GM18511 (cell line): ENCODE measurements around the gene RRAD.

ENCODE experiments used
- ATAC-seq: cut with Tn5 transposase; IDR thresholded peaks from one replicate; pipeline ENCODE4 v1.9.1; 2021; ENCODE audit warnings: mild to moderate bottlenecking, moderate library complexity; ENCODE audit not compliant: unreplicated experiment

RRAD gene

DNA sequence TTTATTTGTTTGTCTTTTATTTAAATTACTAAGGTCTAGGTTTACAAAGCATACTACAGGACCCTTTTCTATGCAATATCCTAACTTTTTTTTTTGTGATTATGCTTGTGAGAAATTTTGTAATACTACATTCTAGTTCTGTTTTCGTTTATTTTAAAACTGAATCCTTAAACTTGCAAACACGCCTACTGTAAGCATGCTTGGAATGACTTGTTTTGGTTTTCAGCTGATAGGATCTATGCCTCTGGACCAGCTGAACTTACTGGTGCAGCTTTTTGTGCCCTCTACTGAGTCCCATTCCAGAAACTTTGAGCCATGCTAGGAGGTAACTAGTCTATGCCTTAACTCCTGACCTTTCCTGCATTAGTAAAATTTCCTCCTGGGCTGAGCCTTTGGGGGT, 39.0 kb downstream of the RRAD start:
- ATAC-seq = no peak

DNA sequence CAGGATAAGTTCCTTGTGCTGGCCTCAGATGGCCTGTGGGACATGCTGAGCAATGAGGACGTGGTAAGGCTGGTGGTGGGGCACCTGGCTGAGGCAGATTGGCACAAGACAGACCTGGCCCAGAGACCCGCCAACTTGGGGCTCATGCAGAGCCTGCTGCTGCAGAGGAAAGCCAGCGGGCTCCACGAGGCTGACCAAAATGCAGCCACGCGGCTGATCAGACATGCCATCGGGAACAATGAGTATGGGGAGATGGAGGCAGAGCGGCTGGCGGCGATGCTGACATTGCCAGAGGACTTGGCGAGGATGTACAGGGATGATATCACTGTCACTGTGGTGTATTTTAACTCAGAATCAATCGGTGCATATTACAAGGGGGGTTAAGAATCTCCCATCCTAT, 39.8 kb downstream of the RRAD start:
- ATAC-seq = no peak

DNA sequence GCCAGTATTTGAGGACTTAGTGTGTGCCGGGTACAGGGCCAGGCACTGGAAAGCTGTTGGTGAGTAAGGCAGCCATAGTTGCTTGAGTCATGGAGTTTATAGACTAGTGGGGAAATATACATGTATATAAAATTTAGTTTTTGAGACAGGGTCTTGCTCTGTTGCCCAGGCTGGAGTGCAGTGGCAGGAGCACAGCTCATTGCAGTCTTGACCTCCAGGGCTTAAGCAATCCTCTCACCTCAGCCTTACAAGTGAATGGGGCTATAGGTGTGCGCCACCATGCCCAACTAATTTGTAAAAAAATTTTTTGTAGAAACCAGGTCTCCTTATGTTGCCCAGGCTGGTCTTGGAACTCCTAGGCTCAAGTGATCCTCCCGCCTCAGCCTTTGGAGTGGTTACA, 42.6 kb downstream of the RRAD start:
- ATAC-seq = no peak

DNA sequence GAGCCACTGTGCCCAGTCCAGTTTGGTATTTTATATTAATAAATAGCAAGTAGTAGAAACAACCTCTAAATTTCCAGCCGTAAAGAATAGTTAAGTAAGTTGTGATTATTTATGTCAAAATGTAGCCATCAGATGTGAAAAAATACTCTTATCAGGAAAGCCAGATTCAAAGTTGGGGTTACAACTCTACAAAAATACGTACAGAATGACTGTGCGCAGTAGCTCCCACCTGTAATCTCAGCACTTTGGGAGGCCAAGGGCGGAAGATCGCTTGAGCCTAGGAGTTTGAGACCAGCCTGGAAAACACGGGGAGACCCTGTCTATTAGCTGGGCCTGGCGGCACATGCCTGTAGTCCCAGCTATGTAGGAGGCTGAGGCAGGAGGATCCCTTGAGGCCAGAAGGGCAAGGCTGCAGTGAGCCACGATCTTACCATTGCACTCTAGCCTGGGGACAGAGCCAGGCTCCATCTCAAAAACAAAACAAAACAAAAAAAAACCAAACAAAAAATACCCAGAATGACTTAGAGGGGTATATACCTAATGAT, 43.3 kb downstream of the RRAD start:
- no peak for ATAC-seq

DNA sequence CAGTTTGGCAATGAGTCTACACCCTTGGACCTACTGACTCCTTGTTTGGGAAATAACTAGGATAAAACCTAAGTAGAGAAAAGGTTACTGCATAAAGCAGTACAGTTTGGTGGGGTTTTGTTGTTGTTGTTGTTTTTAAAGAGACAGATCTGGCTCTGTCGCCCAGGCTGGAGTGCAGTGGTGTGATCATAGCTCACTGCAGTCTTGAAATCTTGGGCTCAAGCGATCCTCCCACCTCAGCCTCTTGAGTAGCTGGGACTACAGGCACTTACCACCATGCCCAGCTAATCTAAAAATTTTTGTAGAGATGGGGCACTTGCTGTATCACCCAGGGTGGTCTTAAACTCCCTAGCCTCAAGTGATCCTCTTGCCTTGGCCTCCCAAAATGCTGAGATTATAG, 43.8 kb downstream of the RRAD start:
- no peak for ATAC-seq

DNA sequence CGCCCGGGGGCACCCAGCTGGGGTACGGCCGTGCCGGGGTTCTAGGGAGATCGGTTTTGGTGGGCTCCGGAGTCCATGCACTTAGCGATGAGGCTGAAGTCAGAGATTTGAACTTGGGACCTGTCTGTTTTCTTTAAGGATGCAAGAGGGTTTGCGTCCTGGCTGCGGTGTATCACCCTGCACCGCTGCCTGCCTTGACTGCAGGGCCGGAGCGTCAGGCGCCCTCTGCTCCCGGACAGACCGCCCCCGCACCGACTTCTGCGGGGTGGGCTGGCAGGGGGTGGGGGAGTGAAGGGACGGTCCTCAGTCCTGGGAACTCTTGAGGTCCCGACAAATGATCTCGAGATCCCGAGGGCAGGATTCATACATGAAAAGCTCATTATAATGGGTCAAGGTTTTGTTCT, 44.3 kb downstream of the RRAD start:
- peak; percentile 10 for ATAC-seq

DNA sequence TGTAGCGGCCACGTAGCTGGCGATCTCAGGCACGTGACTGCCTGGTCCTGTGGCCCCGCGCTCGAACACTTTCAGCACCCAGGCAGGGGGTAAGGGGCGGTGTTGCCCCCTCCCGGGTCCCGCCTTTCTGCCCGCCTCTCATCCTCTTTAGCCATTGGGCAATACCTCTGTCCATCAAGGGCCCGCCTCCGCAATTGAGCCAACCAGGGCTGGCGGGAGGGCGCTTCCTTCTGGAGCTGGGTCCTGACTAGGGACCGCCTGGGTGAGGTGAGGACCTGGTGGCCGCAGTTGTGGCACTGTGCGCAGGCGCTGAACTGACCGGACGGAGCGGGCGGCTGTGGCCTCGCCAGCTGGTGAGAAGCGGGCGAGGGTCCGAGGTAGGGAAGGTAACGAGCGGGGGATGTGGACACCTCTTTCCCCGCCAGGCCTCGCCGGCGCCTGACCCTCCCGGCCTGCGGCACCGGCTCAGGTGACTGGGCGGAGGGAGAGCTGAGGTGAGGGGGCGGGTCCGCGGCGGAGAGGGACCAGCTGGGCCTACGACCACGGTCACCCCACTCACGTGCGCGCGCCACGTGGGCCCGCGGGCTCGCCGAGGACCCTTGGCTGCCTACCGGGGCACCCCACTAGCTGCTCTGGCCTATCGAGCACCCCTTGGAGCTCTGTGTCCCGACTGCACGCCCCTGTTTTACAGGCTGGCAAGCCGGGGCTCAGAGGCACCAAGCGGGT, 44.9 kb downstream of the RRAD start, which contains the start of gene PDP2:
PDP2 (plus strand) TSS at position 228 of the 726 bp plus-strand sequence. CDS start 3,770 bp downstream, outside the sequence.
- peak; percentile 97 for ATAC-seq

DNA sequence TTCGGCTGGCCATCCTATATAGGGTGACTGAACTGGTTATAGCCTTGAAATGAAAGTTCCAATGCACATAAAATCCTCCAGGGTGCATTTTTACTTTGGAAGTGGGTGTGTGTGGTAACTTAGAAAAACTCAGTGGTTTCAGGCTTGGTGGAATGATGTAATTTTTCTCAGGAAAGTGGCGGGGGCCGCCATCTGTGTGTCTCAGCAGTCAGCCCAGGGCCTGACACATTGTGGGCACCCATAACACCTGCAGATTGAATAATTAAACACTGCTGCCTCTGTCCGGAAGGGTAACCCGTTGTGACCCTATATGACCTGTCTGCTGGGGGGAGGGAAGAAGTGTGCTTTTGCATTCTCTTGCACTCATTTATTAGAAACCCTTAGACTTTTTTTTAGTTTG, 47.3 kb downstream of the RRAD start:
- peak; percentile 30 for ATAC-seq

DNA sequence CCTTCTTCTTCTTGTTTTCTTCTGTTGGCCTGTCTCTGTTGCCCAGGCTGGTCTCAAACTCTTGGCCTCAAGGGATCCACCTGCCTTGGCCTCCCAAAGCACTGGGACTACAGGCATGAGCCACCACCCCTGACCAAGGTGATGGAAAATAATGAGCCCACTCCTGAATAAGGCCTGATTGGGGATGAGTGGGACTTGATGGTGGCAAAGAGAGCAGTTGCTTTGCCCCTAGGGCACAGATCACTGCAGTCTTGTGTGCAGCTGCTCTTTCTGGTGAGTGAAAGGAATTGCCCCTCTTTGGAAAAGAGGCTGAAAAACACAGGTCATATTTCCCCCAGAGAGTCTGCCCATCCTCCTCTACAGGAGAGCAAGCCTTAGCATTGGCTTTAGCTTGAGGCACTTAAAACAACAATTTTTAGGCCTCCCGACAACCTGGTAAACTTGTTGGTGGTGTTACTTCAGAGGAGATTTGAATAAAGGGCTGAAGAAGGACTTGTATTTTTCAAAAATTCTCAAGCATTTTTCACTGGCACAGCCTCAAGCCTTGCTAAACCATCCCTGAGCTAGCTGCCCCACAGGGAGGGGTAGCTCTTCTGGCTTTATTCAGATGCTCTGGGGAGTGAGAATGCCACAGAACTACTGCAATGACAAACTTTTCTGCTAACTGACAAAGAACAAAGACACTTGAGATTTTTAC, 51.1 kb downstream of the RRAD start:
- no peak for ATAC-seq

DNA sequence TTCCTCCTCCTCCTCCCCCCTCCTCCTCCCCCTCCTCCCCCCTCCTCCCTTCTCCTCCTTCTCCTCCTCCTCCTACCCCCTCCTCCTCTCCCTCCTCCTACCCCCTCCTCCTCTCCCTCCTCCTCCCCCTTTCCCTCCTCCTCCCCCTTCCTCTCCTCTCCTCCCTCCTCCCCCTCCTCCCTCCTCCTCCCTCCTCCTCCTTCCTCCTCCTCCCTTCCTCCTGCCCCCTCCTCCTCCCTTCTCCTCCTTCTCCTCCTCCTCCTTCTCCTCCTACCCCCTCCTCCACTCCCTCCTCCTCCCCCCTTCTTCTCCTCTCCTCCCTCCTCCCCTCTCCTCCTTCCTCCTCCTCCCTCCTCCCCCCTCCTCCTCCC, 51.7 kb downstream of the RRAD start:
- no peak for ATAC-seq

DNA sequence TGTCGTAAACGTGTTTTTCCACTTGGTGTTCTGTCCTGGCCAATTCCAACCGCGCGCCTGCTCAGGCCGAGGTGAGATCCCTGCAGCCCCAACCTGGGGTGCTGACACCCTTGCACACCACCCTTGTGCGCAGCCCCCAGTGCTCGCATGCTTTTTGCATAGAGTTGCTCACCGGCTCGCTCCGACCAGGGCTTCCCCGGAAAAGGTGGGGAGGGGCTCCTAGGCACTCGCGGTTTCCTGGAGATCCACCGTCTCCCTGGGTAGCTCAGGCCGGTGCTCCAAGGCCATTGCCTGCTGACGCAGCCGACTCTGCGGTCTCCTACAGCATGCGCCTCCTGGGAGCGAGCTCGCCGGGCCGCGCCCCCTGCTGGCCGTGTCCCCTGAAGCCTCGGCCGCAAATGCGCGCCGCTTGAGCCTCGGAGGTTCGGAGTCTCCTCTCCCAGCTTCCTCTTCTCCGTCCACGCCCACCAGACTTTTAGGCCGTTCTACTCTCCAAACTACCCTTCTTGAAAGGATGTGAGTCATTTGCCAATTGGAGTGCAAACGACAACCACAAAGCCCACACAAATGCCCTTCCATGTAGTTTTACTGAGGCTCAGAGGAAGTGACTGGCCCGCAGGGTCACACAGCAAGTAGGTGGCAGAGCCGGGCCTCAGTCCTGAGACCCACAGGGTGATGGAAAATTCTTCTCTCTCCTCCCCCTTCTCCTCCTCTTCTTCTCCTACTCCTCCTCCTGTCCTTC, 52.2 kb downstream of the RRAD start:
- ATAC-seq = peak; percentile 83

DNA sequence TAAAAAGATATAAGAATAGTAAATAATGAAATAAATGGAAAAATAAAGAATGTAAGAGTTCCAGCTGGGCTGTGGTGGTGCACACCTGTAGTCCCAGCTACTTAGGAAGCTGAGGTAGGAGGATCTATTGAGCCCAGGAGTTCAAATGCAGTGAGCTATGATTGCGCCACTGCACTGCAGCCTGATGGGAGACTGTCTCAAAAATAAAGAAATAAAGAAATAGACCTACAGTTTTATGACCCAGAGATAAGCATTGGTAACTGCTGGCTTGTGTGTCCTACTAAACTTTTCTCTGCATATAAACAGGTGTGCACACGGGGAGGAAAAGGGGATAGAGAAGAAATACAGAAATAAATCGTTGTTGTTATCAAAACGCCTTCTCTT, 52.8 kb downstream of the RRAD start:
- ATAC-seq = no peak

DNA sequence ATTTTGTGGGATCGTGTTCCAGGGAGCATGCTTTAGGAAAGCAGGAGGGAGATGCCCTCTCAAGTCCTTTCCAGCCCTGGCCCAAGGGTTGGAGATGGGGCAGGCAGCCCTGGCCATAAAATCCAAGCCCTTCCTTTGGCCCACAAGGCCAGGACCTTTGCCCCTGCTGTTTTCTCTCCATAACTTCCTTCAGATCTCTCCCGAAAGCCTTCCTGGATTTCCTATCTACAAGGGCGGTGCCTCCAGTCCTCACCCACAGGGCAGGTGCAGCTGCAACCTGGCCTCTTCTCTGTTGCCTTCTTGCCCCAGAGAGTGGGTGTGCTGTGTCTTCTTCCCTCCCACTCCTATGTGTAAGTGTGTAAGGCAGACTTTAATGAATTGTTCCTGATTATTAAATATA, 53.5 kb downstream of the RRAD start:
- ATAC-seq = no peak
